Cardiac septum (tissue), 1 donor: ENCODE results near the gene PDRG1. TPM values are rescaled to one million over a fixed set of nuclear protein-coding genes. Genes with fewer than 3 reads are reported as not detected.
A peak's percentile ranks its signal among the peaks of the same experiment; 100 is the strongest.
"Not testable (repeated sequence)": the region's sequence is repeated elsewhere in the genome, so short reads cannot be mapped to it uniquely, and the experiment has no call there.

ENCODE experiments used
- DNase-seq: peaks from one replicate; pipeline ENCODE4 v3.0.0-alpha.2; 2020; ENCODE audit warnings: low spot score
- intact Hi-C: fragments of 100-400 bp; cut with DNase I; formaldehyde crosslinking; loops from one replicate; pipeline ENCODE4 v1.14.0; 2022
- total RNA-seq: library from RNA; stranded (reverse); fragmentation: NEBNext Ultra II Directional; extraction: Animal tissue kit (Norgen Biotek cat#: 25700); gene quantifications from one replicate; pipeline ENCODE4 v1.2.1, GENCODE V29; 2021
- donor health status: DM: no; HTN: no; CAD: no.

PDRG1 gene
- total RNA-seq, 1 donor from 2014 or later = 7.9 TPM

- no peak for DNase-seq
- intact Hi-C loops = no loop called here
These were observed 17.4 kb downstream of the PDRG1 start for GRCh38 chr20:31934491-31934890.

GRCh38 chr20:31933698-31934097 lies 18.1 kb downstream of the PDRG1 start:
- intact Hi-C loops = no loop called here
- no peak for DNase-seq

GRCh38 chr20:31930779-31931178 lies 21.1 kb downstream of the PDRG1 start:
- no peak for DNase-seq
- intact Hi-C loops = no loop called here

GRCh38 chr20:31929631-31930030 lies 22.2 kb downstream of the PDRG1 start:
- intact Hi-C loops, DNase-seq: not testable (repeated sequence)

- no peak for DNase-seq
- intact Hi-C loops = no loop called here
These were observed 24.2 kb downstream of the PDRG1 start for GRCh38 chr20:31927627-31928159.

GRCh38 chr20:31926493-31926892 lies 25.4 kb downstream of the PDRG1 start:
- intact Hi-C loops = no loop called here
- peak; percentile 3 for DNase-seq

GRCh38 chr20:31925631-31926030 lies 26.2 kb downstream of the PDRG1 start:
- intact Hi-C loops = no loop called here
- peak; percentile 47 for DNase-seq

- DNase-seq = peak; percentile 53
These were observed 27.3 kb downstream of the PDRG1 start for GRCh38 chr20:31924561-31924960.

GRCh38 chr20:31923388-31924331 lies 28.2 kb downstream of the PDRG1 start:
- intact Hi-C loops = no loop called here
- DNase-seq = peak; percentile 67

More at GRCh38 chr20:31924561-31924960, 27.3 kb downstream of the PDRG1 start:
- intact Hi-C loops = no loop called here

GRCh38 chr20:31922588-31922987 lies 29.3 kb downstream of the PDRG1 start:
- intact Hi-C loops = no loop called here
- DNase-seq = no peak

GRCh38 chr20:31922181-31922580 lies 29.7 kb downstream of the PDRG1 start:
- intact Hi-C loops = no loop called here
- DNase-seq = no peak

- intact Hi-C loops, DNase-seq: not testable (repeated sequence)
These were observed 30.4 kb downstream of the PDRG1 start for GRCh38 chr20:31921480-31921879.

GRCh38 chr20:31920275-31920855 lies 31.5 kb downstream of the PDRG1 start:
- DNase-seq = no peak
- intact Hi-C loops = no loop called here

GRCh38 chr20:31919410-31920155 lies 32.3 kb downstream of the PDRG1 start:
- intact Hi-C loops = no loop called here
- peak; percentile 26 for DNase-seq

- intact Hi-C loops = no loop called here
- DNase-seq = peak; percentile 36
These were observed 33.3 kb downstream of the PDRG1 start for GRCh38 chr20:31918466-31919105.

- DNase-seq, intact Hi-C loops: not testable (repeated sequence)
These were observed 33.9 kb downstream of the PDRG1 start for GRCh38 chr20:31917962-31918412.

- DNase-seq = no peak
- intact Hi-C loops = no loop called here
These were observed 35.1 kb downstream of the PDRG1 start for GRCh38 chr20:31916708-31917107.

GRCh38 chr20:31915491-31916280 lies 36.2 kb downstream of the PDRG1 start:
- intact Hi-C loops = no loop called here
- no peak for DNase-seq

- no peak for DNase-seq
- intact Hi-C loops = no loop called here
These were observed 37.7 kb downstream of the PDRG1 start for GRCh38 chr20:31914170-31914569.
